Liver (tissue), 9 donors: ENCODE data around the gene NUDT2. TPM values are rescaled to one million over a fixed set of nuclear protein-coding genes. Genes with fewer than 3 reads are reported as not detected.
"Not testable (repeated sequence)": the region's sequence is repeated elsewhere in the genome, so short reads cannot be mapped to it uniquely, and the experiment has no call there.

Experiments used
- DNase-seq: peaks from one replicate; pipeline ENCODE4 v3.0.0-alpha.2; 2017; ENCODE audit warnings: low spot score
- H3K27ac ChIP-seq, 2 donors: one replicate each; pipeline ENCODE4 v1.7.0; 2013; ENCODE audit warnings: inconsistent platforms in 2 of 2, low read length in 2 of 2, control low read depth in 1 of 2, low read depth in 1 of 2, mild to moderate bottlenecking in 1 of 2
- H3K27me3 ChIP-seq, 4 donors: one replicate each; pipeline versions ENCODE4 v1.6.1 to v1.7.0; 2013; ENCODE audit warnings: low read length in 3 of 4, inconsistent platforms in 1 of 4, mild to moderate bottlenecking in 1 of 4, moderate library complexity in 1 of 4; ENCODE audit not compliant: control insufficient read depth in 4 of 4, insufficient read depth in 4 of 4
- H3K36me3 ChIP-seq, 4 donors: one replicate each; pipeline versions ENCODE4 v1.6.1 to v1.7.0; 2013; ENCODE audit warnings: low read length in 3 of 4, mild to moderate bottlenecking in 3 of 4, low read depth in 1 of 4, moderate library complexity in 1 of 4; ENCODE audit not compliant: control insufficient read depth in 4 of 4, insufficient read depth in 3 of 4
- H3K4me1 ChIP-seq, 4 donors: one replicate each; pipeline versions ENCODE4 v1.6.1 to v1.7.0; 2013; ENCODE audit warnings: low read length in 3 of 4, mild to moderate bottlenecking in 3 of 4, moderate library complexity in 1 of 4; ENCODE audit not compliant: control insufficient read depth in 4 of 4, insufficient read depth in 4 of 4
- H3K4me3 ChIP-seq, 3 donors: one replicate each; pipeline versions ENCODE4 v1.6.1 to v1.7.0; 2013; ENCODE audit warnings: low read length in 3 of 3, control low read depth in 1 of 3, low read depth in 1 of 3, mild to moderate bottlenecking in 1 of 3
- H3K9ac ChIP-seq, 2 donors: one replicate each; pipeline ENCODE4 v1.7.0; 2013; ENCODE audit warnings: low read length in 2 of 2, mild to moderate bottlenecking in 2 of 2, moderate library complexity in 2 of 2, control low read depth in 1 of 2, low read depth in 1 of 2
- H3K9me3 ChIP-seq, 4 donors: one replicate each; pipeline versions ENCODE4 v1.6.1 to v1.7.0; 2013; ENCODE audit warnings: low read length in 3 of 4; ENCODE audit not compliant: control insufficient read depth in 4 of 4
- ATF3 ChIP-seq: IDR thresholded peaks from 2 replicates; pipeline ENCODE4 v1.6.1; 2016; ENCODE audit warnings: antibody characterized with exemption
- EGR1 ChIP-seq, 2 donors: IDR thresholded peaks; 2 replicates each; pipeline ENCODE4 v1.6.1; 2016 to 2018; ENCODE audit warnings: antibody characterized with exemption in 2 of 2, low read depth in 2 of 2
- FOXA1 ChIP-seq: IDR thresholded peaks from 2 replicates; pipeline ENCODE4 v1.6.1; 2016; ENCODE audit warnings: antibody characterized with exemption
- GABPA ChIP-seq, 2 donors: IDR thresholded peaks in 1 of 2; conservative IDR thresholded peaks in 1 of 2; 2 replicates each; pipeline ENCODE4 v1.6.1; 2016; ENCODE audit warnings: antibody characterized with exemption in 2 of 2, mild to moderate bottlenecking in 1 of 2, moderate library complexity in 1 of 2
- HNF4A ChIP-seq, 2 donors: conservative IDR thresholded peaks; 2 replicates each; pipeline ENCODE4 v1.6.1; 2016; ENCODE audit warnings: antibody characterized with exemption in 2 of 2, mild to moderate bottlenecking in 2 of 2
- HNF4G ChIP-seq: IDR thresholded peaks from 2 replicates; pipeline ENCODE4 v1.6.1; 2016; ENCODE audit warnings: antibody characterized with exemption
- JUND ChIP-seq, 2 donors: IDR thresholded peaks; 2 replicates each; pipeline ENCODE4 v1.6.1; 2016; ENCODE audit warnings: antibody characterized with exemption in 2 of 2
- NR2F2 ChIP-seq: IDR thresholded peaks from 2 replicates; pipeline ENCODE4 v1.6.1; 2016; ENCODE audit warnings: antibody characterized with exemption
- RAD21 ChIP-seq, 2 donors: IDR thresholded peaks; 2 replicates each; pipeline ENCODE4 v1.6.1; 2016; ENCODE audit warnings: antibody characterized with exemption in 2 of 2, mild to moderate bottlenecking in 2 of 2
- RXRA ChIP-seq, 2 donors: IDR thresholded peaks; 2 replicates each; pipeline ENCODE4 v1.6.1; 2017 to 2018; ENCODE audit warnings: antibody characterized with exemption in 2 of 2, mild to moderate bottlenecking in 1 of 2
- SP1 ChIP-seq: IDR thresholded peaks from 2 replicates; pipeline ENCODE4 v1.6.1; 2018; ENCODE audit warnings: antibody characterized with exemption, mild to moderate bottlenecking
- TAF1 ChIP-seq: conservative IDR thresholded peaks from 2 replicates; pipeline ENCODE4 v1.6.1; 2016; ENCODE audit warnings: antibody characterized with exemption, mild to moderate bottlenecking
- YY1 ChIP-seq: IDR thresholded peaks from 2 replicates; pipeline ENCODE4 v1.6.1; 2016; ENCODE audit warnings: antibody characterized with exemption, mild to moderate bottlenecking
- WGBS: extraction: QIAGEN DNeasy Blood & Tissue Kit; methylation state at CpG from one replicate; pipeline ENCODE4 v1.1.7; 2013; 5-methylcytosine and 5-hydroxymethylcytosine counted together
- polyA plus RNA-seq, 2 donors: library from polyadenylated mRNA; stranded (reverse) in 1 of 2; unstranded in 1 of 2; fragments of 200-250 nt in 1 of 2; fragments of >200 nt in 1 of 2; fragmentation: Nextera tagmentation in 1 of 2; extraction: Ambion mirVana in 1 of 2; gene quantifications; one replicate each; pipeline versions ENCODE4 v1.2.1 to v1.2.3, GENCODE V29; 2013 to 2015
- total RNA-seq, 2 donors: library from RNA; depleted of rRNA; stranded (reverse); fragments of >200 nt; gene quantifications; one replicate each; pipeline ENCODE4 v1.2.3, GENCODE V29; 2014
- TF ChIP-seq, protein P1 (sequence below): IDR thresholded peaks from 2 replicates; pipeline ENCODE4 v1.6.1; 2016; ENCODE audit warnings: antibody characterized with exemption, mild to moderate bottlenecking
- TF ChIP-seq, protein P2 (sequence below): fragments of 150-350 bp; IDR thresholded peaks from 2 replicates; pipeline ENCODE4 v1.5.1; 2017; ENCODE audit warnings: improper control_type of control experiment, low read depth, low read length; ENCODE audit not compliant: missing input control
- TF ChIP-seq, protein P3 (sequence below): IDR thresholded peaks from 2 replicates; pipeline ENCODE4 v1.6.1; 2016; ENCODE audit warnings: antibody characterized with exemption
- TF ChIP-seq, protein P4 (sequence below): IDR thresholded peaks from 2 replicates; pipeline ENCODE4 v1.6.1; 2016; ENCODE audit warnings: antibody characterized with exemption
- donor health status: healthy.
- donor health status: healthy.
- donor health status: healthy.
- donor health status: healthy.
- donor health status: healthy.

NUDT2 gene
- total and polyA plus RNA-seq, 4 donors, result 9.2 to 23.5 (median 15.7) TPM

- Histone ChIP-seq H3K4me1 (no peaks in the 10 kb centered on the region), H3K9ac (no peak overlapping the region), H3K9me3 (no peaks in the 10 kb centered on the region), H3K36me3 (no peaks in the 10 kb centered on the region), H3K27me3 (no peaks in the 10 kb centered on the region), H3K27ac (no peak overlapping the region), H3K4me3 (no peak overlapping the region)
- TF ChIP-seq YY1, result no peak
- TF ChIP-seq RAD21 (IDR thresholded peaks at IDR 0.05), result no peak
- TF ChIP-seq, protein P1, sequence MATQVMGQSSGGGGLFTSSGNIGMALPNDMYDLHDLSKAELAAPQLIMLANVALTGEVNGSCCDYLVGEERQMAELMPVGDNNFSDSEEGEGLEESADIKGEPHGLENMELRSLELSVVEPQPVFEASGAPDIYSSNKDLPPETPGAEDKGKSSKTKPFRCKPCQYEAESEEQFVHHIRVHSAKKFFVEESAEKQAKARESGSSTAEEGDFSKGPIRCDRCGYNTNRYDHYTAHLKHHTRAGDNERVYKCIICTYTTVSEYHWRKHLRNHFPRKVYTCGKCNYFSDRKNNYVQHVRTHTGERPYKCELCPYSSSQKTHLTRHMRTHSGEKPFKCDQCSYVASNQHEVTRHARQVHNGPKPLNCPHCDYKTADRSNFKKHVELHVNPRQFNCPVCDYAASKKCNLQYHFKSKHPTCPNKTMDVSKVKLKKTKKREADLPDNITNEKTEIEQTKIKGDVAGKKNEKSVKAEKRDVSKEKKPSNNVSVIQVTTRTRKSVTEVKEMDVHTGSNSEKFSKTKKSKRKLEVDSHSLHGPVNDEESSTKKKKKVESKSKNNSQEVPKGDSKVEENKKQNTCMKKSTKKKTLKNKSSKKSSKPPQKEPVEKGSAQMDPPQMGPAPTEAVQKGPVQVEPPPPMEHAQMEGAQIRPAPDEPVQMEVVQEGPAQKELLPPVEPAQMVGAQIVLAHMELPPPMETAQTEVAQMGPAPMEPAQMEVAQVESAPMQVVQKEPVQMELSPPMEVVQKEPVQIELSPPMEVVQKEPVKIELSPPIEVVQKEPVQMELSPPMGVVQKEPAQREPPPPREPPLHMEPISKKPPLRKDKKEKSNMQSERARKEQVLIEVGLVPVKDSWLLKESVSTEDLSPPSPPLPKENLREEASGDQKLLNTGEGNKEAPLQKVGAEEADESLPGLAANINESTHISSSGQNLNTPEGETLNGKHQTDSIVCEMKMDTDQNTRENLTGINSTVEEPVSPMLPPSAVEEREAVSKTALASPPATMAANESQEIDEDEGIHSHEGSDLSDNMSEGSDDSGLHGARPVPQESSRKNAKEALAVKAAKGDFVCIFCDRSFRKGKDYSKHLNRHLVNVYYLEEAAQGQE, result no peak
- no peak for TF ChIP-seq HNF4G
- TF ChIP-seq FOXA1, result no peak
- no peak for TF ChIP-seq RXRA (IDR thresholded peaks at IDR 0.05)
- TF ChIP-seq EGR1 (IDR thresholded peaks at IDR 0.05; ENCODE audit: low read depth in 2 of 2), result no peak
- no peak for TF ChIP-seq TAF1
- TF ChIP-seq NR2F2, result no peak
- TF ChIP-seq GABPA (IDR thresholded peaks at IDR 0.05 in 1 of 2, conservative IDR thresholded peaks at IDR 0.05 in 1 of 2), result no peak
- no peak for TF ChIP-seq JUND (IDR thresholded peaks at IDR 0.05)
- no peak for TF ChIP-seq ATF3
- TF ChIP-seq, protein P2, sequence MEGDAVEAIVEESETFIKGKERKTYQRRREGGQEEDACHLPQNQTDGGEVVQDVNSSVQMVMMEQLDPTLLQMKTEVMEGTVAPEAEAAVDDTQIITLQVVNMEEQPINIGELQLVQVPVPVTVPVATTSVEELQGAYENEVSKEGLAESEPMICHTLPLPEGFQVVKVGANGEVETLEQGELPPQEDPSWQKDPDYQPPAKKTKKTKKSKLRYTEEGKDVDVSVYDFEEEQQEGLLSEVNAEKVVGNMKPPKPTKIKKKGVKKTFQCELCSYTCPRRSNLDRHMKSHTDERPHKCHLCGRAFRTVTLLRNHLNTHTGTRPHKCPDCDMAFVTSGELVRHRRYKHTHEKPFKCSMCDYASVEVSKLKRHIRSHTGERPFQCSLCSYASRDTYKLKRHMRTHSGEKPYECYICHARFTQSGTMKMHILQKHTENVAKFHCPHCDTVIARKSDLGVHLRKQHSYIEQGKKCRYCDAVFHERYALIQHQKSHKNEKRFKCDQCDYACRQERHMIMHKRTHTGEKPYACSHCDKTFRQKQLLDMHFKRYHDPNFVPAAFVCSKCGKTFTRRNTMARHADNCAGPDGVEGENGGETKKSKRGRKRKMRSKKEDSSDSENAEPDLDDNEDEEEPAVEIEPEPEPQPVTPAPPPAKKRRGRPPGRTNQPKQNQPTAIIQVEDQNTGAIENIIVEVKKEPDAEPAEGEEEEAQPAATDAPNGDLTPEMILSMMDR, result no peak
- TF ChIP-seq, protein P3, sequence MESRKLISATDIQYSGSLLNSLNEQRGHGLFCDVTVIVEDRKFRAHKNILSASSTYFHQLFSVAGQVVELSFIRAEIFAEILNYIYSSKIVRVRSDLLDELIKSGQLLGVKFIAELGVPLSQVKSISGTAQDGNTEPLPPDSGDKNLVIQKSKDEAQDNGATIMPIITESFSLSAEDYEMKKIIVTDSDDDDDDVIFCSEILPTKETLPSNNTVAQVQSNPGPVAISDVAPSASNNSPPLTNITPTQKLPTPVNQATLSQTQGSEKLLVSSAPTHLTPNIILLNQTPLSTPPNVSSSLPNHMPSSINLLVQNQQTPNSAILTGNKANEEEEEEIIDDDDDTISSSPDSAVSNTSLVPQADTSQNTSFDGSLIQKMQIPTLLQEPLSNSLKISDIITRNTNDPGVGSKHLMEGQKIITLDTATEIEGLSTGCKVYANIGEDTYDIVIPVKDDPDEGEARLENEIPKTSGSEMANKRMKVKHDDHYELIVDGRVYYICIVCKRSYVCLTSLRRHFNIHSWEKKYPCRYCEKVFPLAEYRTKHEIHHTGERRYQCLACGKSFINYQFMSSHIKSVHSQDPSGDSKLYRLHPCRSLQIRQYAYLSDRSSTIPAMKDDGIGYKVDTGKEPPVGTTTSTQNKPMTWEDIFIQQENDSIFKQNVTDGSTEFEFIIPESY, result no peak
- TF ChIP-seq, protein P4, sequence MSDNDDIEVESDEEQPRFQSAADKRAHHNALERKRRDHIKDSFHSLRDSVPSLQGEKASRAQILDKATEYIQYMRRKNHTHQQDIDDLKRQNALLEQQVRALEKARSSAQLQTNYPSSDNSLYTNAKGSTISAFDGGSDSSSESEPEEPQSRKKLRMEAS, result no peak
- TF ChIP-seq HNF4A (conservative IDR thresholded peaks at IDR 0.05), result no peak
- TF ChIP-seq SP1, result no peak
- no peak for DNase-seq
- 72% methylated on average over 2 of the region's 2 CpGs for WGBS
Measured at GRCh38 chr9:34292552-34292951, 36.8 kb upstream of the NUDT2 start.

DNA sequence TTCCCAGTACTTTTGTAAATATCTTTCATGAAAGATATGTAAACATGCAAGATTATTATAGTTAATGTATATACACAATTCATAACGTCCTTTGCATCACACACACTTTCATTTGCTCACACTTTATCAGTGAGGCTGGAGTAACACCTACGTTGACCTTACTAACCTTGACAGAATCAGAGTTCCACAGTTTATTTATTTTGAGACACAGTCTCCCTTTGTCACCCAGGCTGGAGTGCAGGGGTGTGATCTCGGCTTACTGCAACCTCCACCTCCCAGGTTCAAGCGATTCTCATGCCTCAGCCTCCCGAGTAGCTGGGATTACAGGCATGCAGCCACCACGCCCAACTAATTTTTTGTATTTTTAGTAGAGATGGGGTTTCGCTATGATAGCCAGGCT is 28.3 kb upstream of the NUDT2 start:
- not testable (repeated sequence) for H3K9ac ChIP-seq, DNase-seq, H3K4me3 ChIP-seq, H3K27ac ChIP-seq, H3K27me3 ChIP-seq, H3K36me3 ChIP-seq, H3K9me3 ChIP-seq, H3K4me1 ChIP-seq
- 70% methylated on average over 7 of the region's 7 CpGs for WGBS

GRCh38 chr9:34308316-34308715 is 21.1 kb upstream of the NUDT2 start:
- H3K27ac ChIP-seq, H3K4me1 ChIP-seq, H3K9me3 ChIP-seq, DNase-seq, H3K9ac ChIP-seq, H3K4me3 ChIP-seq, H3K27me3 ChIP-seq, H3K36me3 ChIP-seq: not testable (repeated sequence)
- 95% methylated on average over 3 of the region's 3 CpGs for whole genome bisulfite sequencing
